ENCODE measurements around the gene CLSTN2. TPM values are rescaled to one million over a fixed set of nuclear protein-coding genes. Genes with fewer than 3 reads are reported as not detected.
A peak's percentile ranks its signal among the peaks of the same experiment; 100 is the strongest.

CLSTN2 gene
- total RNA-seq, 2 donors from 2014 or later, result 13.6 to 28.3 TPM

- H3K27me3 ChIP-seq, result no peaks in the 10 kb centered on the region
- DNase-seq (ENCODE audit: low spot score), result no peak
- H3K9me3 ChIP-seq, result no peaks in the 10 kb centered on the region
- H3K27ac ChIP-seq, result no peak overlapping the region
- TF ChIP-seq CTCF (IDR thresholded peaks at IDR 0.05), result no peak
- H3K4me3 ChIP-seq, result no peak overlapping the region
- H3K4me1 ChIP-seq, result no peaks in the 10 kb centered on the region
- H3K36me3 ChIP-seq, result no peaks in the 10 kb centered on the region
Measured at GRCh38 chr3:139928708-139929505, 6.1 kb upstream of the CLSTN2 start.

DNA sequence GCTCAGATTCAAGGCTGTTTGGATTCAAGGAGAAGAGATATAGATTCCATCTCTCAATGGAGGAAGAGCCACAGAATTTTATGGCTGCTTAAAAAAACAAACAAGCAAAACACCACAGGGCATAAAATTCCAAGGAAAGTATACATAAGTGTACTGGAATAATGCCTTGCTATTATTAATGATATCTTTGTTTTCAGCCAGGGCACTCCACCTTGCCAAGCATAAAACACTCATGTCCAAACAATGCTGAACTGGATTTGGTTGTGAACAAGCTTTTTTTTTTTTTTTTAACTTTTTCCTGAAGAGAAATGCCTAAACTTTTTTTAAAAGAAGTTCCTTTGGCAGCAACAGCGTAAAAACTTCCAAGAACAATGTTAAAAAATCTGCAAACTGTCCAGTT lies 4.8 kb upstream of the CLSTN2 start:
- no peak overlapping the region for H3K27ac ChIP-seq
- H3K4me3 ChIP-seq, result no peak overlapping the region
- H3K4me1 ChIP-seq, result no peaks in the 10 kb centered on the region
- DNase-seq (ENCODE audit: low spot score), result no peak
- H3K36me3 ChIP-seq, result no peaks in the 10 kb centered on the region
- no peaks in the 10 kb centered on the region for H3K27me3 ChIP-seq
- TF ChIP-seq CTCF (IDR thresholded peaks at IDR 0.05), result no peak
- no peaks in the 10 kb centered on the region for H3K9me3 ChIP-seq

DNA sequence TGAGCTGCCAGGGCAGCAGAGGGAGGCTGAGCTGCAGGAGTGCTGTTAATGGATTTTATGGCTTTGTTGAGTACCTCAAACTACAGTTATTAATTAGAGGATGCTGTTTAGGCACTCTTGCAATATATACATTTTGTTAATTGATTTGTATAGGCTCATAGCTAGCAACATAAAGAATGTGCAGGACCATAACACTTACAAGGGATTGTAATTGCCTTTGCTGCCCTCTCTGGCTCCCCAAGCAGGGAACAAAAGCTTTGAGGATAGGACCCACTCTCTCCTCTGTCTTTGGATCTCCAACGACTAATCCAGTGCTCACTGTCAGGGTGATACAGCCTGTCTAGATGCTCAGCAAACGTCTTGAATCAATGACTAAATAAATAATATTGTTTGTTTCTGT lies 1.2 kb upstream of the CLSTN2 start:
- TF ChIP-seq CTCF (IDR thresholded peaks at IDR 0.05), result no peak
- Histone ChIP-seq H3K9me3 (no peaks in the 10 kb centered on the region), H3K27ac (no peak overlapping the region), H3K4me3 (no peak overlapping the region), H3K4me1 (peaks cover 0 to 26% of the 10 kb centered on the region in 2 donors), H3K27me3 (no peaks in the 10 kb centered on the region), H3K36me3 (no peaks in the 10 kb centered on the region)
- DNase-seq (ENCODE audit: low spot score), result no peak

- peak; percentile 74 for DNase-seq (ENCODE audit: low spot score)
- H3K4me1 ChIP-seq, result peaks cover 0 to 29% of the 10 kb centered on the region in 2 donors
- H3K9me3 ChIP-seq, result no peaks in the 10 kb centered on the region
- H3K27ac ChIP-seq, result peak overlapping the region; percentile 70 to 83
- peak in 1 of 2 donors; percentile 72 for TF ChIP-seq CTCF (IDR thresholded peaks at IDR 0.05)
- no peaks in the 10 kb centered on the region for H3K27me3 ChIP-seq
- peak overlapping the region; percentile 46 to 66 for H3K4me3 ChIP-seq
- no peaks in the 10 kb centered on the region for H3K36me3 ChIP-seq
Measured at GRCh38 chr3:139934613-139935015, 371 bp upstream of the CLSTN2 start.

- no peak for TF ChIP-seq CTCF (IDR thresholded peaks at IDR 0.05)
- peak overlapping the region; percentile 70 to 83 for H3K27ac ChIP-seq
- H3K36me3 ChIP-seq, result no peaks in the 10 kb centered on the region
- peak; percentile 67 for DNase-seq (ENCODE audit: low spot score)
- no peaks in the 10 kb centered on the region for H3K9me3 ChIP-seq
- H3K4me3 ChIP-seq, result peak overlapping the region; percentile 46 to 66
- H3K4me1 ChIP-seq, result peaks cover 0 to 44% of the 10 kb centered on the region in 2 donors
- H3K27me3 ChIP-seq, result no peaks in the 10 kb centered on the region
Measured at GRCh38 chr3:139935866-139936817, 1.2 kb downstream of the CLSTN2 start.

Measured in right atrium auricular region (tissue), 2 donors.